ENCODE data around the gene IPCEF1.
"Not testable (repeated sequence)": the region's sequence is repeated elsewhere in the genome, so short reads cannot be mapped to it uniquely, and the experiment has no call there.

Gene IPCEF1

DNA sequence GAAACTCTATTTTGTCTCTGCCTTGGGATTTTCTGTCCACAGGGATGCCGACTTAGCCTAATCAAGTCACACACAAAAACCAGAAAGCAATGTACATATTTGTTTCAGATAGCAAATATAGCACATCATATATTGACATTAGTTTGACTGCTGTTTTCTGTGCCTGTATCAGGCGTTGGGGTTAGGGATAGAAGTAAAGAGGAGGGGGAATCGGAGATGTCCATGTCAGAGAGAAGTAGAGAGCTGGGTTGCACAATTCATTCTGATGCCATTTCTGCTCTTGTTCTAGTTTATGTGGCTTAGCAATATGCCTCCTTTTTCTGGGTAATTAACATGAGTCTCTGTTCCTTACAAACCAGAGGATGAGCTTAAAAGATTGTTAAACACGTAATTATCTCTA, 14.7 kb upstream of the IPCEF1 start:
- DNase-seq, result no peak

DNA sequence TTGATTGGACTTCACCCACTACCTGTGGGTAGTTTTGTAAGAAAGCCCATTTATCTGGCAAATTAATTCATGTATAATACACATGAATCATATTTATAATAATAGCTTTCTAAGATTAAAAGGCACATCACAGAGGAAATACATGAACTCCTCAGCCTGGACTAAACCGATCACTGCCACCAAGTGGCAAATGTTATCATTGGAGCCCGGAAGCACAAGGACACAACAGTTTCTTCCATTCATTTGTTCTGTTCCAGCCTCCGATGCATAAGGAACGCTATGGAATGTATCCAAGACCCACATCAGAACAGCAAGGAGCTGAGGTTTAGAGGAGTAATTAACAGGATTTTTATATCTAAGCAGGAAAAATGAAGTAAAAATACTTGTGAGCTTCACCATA, 13.9 kb upstream of the IPCEF1 start:
- DNase-seq, result no peak

DNA sequence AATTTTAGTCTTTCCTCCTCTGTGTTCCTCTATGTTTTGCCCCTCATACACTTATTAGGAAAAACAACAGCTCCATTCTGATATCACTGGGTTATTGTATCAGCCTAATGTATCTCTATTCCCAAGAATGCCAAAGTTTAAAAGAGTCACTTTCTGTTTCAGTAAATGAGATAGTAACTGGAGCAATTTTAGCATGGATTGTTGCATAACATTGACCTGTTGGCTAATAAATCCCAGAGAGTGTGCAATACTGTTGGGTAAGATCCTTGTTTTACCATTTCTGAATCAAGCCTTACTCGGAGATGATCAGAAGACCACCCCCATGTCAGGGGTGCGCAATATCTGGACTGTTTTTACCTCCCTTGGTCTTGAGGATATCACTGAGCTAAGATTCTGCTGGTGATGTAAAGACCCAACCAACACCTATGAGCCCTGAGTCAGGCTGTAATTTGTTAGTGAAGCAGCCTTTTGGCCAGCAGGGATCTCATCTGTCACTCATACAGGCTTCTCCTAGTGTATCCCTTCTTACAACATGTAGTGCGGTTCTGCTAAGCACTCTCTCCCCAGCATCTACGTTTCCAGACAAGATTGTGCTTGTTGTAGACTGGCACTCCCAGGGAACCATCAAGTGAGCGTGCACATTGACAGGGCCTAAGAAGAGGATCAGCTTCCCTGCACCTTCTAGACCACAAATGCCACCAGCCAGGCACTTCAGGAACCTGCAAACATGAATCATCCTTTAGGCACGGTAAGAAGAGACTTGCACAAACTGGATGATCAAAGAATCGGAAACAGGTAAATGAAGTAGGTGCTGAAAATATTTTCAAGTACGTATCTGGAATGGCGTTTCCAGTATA, 11.5 kb upstream of the IPCEF1 start:
- no peak for DNase-seq

- no peak for DNase-seq
Observed at GRCh38 chr6:154367336-154367735, 10.7 kb upstream of the IPCEF1 start.

DNA sequence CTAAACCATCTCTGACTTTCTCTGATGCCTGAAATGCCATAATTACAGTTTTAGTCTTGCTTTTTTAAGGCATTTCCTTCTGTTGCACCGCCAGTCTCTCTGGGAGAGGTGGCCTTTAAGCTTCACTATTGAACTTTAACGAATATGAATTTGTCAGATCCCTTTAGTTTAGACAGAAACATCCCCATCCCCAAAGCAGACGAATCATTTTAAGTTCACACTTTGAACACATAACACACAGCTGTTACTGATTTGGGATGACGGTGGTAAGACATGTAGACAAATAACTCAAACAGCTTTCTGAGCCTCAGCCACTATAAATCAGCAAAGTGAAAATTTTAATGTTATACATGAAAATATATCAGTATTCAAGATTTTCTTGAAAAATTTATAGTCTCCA, 7.2 kb upstream of the IPCEF1 start:
- no peak for DNase-seq

DNA sequence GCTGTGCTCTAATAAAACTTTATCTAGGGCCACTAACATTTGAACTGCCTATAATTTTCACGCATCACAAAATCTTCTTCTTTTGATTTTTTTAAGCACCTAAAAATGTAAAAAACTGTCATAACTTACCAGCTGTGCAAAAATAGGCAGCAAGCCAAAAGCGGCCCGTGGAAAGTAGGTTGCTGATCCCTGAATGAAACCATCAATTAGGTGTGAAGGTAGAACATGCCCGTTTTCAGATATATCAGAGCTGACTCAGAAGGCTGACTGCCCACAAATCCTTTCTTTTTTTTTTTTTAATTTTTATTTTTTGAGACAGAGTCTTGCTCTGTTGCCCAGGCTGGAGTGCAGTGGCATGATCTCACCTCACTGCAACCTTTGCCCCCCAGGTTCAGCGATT, 4.9 kb upstream of the IPCEF1 start:
- DNase-seq, result no peak

DNA sequence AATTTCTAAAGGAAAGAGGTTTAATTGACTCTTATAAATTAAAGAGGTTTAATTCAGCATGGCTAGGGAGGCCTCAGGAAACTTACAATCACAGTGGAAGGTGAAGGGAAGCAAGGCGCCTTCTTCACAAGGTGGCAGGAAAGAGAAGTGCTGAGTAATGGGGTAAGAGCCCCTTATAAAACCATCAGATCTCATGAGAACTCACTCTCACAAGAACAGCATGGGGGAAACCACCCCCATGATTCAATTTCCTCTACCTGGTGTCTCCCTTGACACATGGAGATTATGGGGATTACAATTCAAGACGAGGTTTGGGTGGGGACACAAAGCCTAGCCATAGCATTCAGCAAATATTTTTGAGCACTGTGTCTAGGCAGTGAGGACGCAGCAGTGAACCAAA, 3.9 kb upstream of the IPCEF1 start:
- no peak for DNase-seq

- no peak for DNase-seq
Observed at GRCh38 chr6:154359679-154360078, 3.1 kb upstream of the IPCEF1 start.

DNA sequence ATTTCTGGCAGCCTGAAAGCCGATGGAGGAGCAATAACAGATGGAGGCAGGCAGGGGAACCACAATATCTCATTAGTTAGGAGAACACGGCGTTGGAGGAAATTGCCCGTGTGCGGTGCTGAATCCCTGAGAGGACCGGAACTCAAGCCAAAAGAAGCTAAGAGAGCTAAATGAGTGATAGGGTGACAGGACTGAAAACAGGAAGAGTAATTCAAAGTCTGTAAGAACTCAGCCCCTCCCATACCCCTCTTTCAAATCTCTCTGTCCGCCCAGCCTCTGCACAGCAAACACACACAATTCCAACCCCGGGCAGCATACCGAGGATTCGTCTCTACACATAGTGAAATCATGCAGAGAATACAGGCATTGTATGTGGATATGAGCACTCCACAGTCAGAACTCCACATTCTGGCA, 2.6 kb upstream of the IPCEF1 start:
- DNase-seq, result no peak

DNA sequence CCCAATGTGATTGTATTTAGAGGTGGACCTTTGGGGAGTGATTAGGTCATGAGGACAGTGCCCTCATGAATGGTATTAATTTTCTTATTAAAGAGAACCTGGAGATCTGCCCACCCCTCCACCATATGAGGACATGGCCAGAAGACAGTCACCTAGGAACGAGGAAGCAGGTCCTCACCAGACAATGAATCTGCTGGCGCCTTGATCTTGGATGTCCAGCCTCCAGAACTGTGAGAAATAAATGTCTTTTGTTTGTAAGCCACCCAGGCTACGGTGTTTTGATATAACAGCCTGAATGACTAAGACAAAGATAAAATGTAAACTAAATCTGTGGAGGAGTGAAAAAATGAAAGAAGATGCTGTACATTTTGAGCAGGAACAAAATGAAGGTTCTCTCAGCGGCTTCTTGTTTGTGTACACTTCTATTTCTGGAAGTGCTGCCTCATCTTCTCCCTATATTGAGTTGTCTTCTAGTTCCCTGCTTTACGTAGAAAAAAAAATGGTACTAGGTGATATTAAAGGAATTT, 1.5 kb upstream of the IPCEF1 start:
- DNase-seq, result no peak

DNA sequence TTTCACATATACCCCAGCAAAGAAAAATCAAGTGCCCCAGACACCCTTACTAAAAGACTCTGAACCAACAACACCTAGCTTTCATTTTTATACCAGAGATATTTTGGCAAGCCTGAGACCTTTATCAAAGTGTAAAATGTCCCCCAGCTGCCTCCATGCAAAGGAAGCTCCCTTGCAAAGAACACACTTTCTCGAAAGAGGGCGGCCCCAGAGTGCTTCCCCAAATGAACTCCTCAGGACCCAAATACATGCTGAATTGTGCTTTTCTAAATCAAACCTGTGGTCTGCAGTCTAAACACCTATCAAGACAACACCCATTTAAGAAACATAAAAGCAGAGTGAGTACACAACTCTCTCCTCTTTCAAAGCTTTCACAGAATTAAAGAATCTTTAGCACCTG, 490 bp downstream of the IPCEF1 start:
- DNase-seq, result no peak

DNA sequence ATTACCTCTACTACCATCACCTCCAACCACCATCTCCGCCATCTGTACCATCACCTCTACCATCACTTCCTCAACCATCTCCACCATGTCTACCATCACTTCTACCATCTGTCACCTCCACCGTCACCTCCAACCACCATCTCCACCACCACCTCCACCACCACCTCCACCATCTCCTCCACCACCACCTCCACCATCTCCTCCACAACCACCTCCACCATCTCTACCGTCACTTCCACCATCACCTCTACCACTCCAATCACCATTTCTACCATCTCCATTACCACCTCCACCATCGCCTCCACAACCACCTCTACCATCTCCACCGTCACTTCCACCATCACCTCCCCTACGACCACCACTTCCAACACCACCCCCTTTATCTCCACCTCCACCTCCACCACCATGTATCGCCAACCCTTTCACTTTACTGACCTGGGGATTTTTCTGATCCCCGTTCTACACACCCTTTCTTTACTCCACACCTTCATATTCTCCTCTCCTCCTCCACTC, 2.3 kb downstream of the IPCEF1 start:
- no peak for DNase-seq

DNA sequence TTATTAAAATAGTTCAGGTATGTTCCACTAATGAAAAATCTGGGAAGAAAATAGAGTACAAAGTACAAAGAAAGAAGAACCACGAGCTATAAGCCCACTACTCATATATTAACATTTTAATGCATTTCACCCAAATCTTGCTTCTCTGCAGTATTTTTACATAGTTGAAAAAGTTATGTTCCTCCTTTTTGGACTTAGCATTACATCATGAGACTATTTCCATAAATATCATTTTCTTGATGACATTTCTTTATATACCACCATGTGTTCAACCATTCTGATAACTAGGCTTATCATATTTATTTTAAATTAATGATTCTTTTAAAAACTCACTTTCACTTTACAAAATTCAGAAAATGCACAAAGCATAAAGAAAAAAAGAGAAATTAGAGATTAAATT, 3.0 kb downstream of the IPCEF1 start:
- no peak for DNase-seq

GRCh38 chr6:154352898-154353585, 3.6 kb downstream of the IPCEF1 start:
- DNase-seq, result peak; percentile 4

DNA sequence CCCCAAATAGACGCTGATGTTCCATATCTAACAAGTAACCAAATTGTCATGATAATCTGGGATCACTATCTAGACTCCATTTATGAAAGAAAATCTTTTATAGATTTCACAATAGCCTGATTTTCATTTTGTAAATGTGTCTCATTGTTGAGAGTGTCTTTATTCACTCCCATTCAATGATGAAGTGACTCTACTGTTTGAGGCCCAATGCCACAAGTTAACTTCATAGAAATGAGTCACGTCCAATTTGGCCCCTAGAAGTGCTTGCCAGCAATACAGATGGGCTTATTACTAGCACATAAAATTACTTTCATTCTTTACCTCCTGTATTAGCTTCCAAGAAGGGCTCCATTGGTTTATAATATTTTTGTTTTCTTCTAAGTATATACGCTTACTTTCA, 6.3 kb downstream of the IPCEF1 start:
- no peak for DNase-seq

DNA sequence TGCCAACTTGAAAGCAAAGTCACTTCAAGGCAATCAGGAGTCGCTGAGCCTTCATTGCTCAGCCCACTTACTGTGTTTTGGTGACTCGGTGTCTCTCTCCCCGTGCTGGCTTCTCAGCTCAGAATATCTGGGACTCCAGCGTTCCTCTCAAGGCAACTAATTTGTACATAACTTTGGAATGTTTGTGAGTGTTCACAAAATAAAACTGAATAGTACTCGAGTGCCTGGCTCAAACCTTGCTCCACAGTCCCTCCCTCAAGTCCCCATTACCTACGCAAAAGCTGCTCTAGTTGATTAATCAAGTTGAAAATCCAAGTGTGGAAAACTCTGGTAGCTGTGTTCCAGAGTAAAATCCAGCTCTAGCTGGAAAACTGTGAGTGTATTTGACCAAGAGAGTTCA, 8.6 kb downstream of the IPCEF1 start:
- DNase-seq, result no peak

- no peak for DNase-seq
Observed at GRCh38 chr6:154345811-154346210, 10.8 kb downstream of the IPCEF1 start.

GRCh38 chr6:154343473-154344308, 12.9 kb downstream of the IPCEF1 start:
- no peak for DNase-seq

DNA sequence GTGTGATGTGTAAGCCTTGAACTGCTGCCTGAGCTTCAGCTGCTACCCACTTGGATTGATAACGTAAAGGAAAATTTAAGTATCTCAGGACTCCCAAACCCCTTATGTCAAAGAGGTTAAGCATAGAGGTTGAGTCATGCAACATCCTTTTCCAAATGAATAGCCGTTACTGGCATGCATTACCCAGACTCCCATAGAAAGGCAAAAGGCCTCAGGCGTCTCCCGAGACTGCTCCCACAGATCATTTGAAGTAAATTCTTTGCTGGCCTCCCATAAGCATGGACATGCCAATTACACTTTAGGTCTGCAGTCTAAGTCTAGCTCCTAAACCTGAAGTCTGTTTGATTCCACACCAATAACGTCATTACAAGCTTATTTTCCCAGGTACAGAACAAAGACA, 14.7 kb downstream of the IPCEF1 start:
- DNase-seq, result no peak

- no peak for DNase-seq
Observed at GRCh38 chr6:154341336-154341735, 15.3 kb downstream of the IPCEF1 start.

GRCh38 chr6:154337406-154338005, 19.1 kb downstream of the IPCEF1 start:
- DNase-seq, result no peak

GRCh38 chr6:154334147-154334546, 22.5 kb downstream of the IPCEF1 start:
- not testable (repeated sequence) for DNase-seq

- no peak for DNase-seq
Observed at GRCh38 chr6:154331750-154332149, 24.9 kb downstream of the IPCEF1 start.
